Measurements from ENCODE around the gene THOC1.

- no peak for TF ChIP-seq CTCF (IDR thresholded peaks at IDR 0.05)
- TF ChIP-seq POLR2AphosphoS5 (IDR thresholded peaks at IDR 0.05) = no peak
- TF ChIP-seq POLR2A (IDR thresholded peaks at IDR 0.05) = no peak
- no peak for TF ChIP-seq EP300 (IDR thresholded peaks at IDR 0.05; ENCODE audit: low read depth)
Observed at GRCh38 chr18:316393-316792, 48.5 kb upstream of the THOC1 start.

Measured in transverse colon (tissue), 4 donors.